ENCODE measurements around the gene SMARCC2. TPM values are rescaled to one million over a fixed set of nuclear protein-coding genes. Genes with fewer than 3 reads are reported as not detected.

The SMARCC2 gene
- total and polyA plus RNA-seq, 2 of the 13 experiments (the other 11 are each of a cell fraction or from before 2014, with no cell fraction given), result 21.3 to 24.1 TPM

DNA sequence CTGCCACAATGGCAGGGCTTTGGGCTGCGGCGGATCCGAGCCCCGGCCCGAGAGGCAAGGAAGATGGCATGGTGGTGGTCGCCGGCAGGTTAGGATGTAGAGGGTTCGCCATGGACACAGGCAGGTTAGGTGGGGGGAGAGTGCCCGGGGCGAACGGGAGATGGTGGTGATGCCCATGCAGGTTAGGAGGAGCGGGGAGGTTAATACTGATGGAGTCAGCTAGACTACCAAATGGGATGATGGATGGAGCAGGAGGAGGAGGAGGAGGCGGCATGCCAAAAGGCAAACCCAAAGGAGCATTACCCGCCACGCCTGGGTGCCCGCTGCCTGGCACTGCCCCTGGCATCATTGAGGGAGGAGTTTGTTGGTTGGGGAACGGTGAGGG lies 24.9 kb downstream of the SMARCC2 start:
- H3K79me2 ChIP-seq (ENCODE audit: insufficient read depth, low read length), result peaks cover 13% of the 10 kb centered on the region
- intact Hi-C loops (cut with micrococcal nuclease; ENCODE audit: unreplicated experiment) (no loop called here), in situ Hi-C loops (cut with HindIII; ENCODE audit: extremely low pct_ligation_motif_present, low pct_unique_long_range_greater_than_20kb) (no loop called here)
- no peaks in the 10 kb centered on the region for H3K9me3 ChIP-seq (ENCODE audit: low read length)
- ChIA-PET CTCF (ENCODE audit: low intra/inter-chr PET ratio, low total read pairs) (no interaction called here), POLR2A (interaction anchor here (2.2 kb wide), 1 partner anchor 46 kb away, joined by 7 read pairs; the partner anchor contains the start of gene ZC3H10)
- peaks cover 24% of the 10 kb centered on the region for H4K20me1 ChIP-seq (ENCODE audit: insufficient read depth, low read length)
- no peak overlapping the region for H3K4me2 ChIP-seq (ENCODE audit: low read depth, low read length)
- no peak for FAIRE-seq
- WGBS (ENCODE audit: low lambda C conversion rate), result 97% methylated on average over 17 of the region's 17 CpGs
- no peak overlapping the region for H3K9ac ChIP-seq (ENCODE audit: insufficient read depth, low read depth, low read length)
- no TSS peak for BruUV-seq (replicated peaks)
- no peak overlapping the region for H3K27ac ChIP-seq (ENCODE audit: extremely low read length, insufficient read depth, low read length)
- no peak overlapping the region for H3K4me3 ChIP-seq (replicated peaks in 1 of 3; ENCODE audit: insufficient read depth in 1 of 3, low read depth in 2 of 3, low read length in 3 of 3)
- no peaks in the 10 kb centered on the region for H3K27me3 ChIP-seq (ENCODE audit: control insufficient read depth in 1 of 2, insufficient read depth in 2 of 2, low read length in 2 of 2)
- peak; percentile 62 for TF ChIP-seq RBFOX2 (IDR thresholded peaks at IDR 0.05; ENCODE audit: low read depth, low read length)
- no peak for TF ChIP-seq FOXO1 (CRISPR knock-in tag; IDR thresholded peaks at IDR 0.05)
- no peak for TF ChIP-seq HNRNPLL (IDR thresholded peaks at IDR 0.05; ENCODE audit: low read depth, low read length, poor library complexity, severe bottlenecking)
- TF ChIP-seq CHD2 (IDR thresholded peaks at IDR 0.05; ENCODE audit: low read depth, low read length), result no peak
- no peak for TF ChIP-seq YY1 (IDR thresholded peaks at IDR 0.05; ENCODE audit: insufficient read depth, insufficient replicate concordance, low read depth, low read length)
- TF ChIP-seq RXRA (CRISPR knock-in tag; IDR thresholded peaks at IDR 0.05), result no peak
- no peak for TF ChIP-seq ZNF660 (CRISPR knock-in tag; IDR thresholded peaks at IDR 0.05; ENCODE audit: borderline replicate concordance, low read depth)
- no peak for TF ChIP-seq CBX5 (CRISPR knock-in tag; IDR thresholded peaks at IDR 0.05; ENCODE audit: borderline replicate concordance)
- no peak for TF ChIP-seq ISX (CRISPR knock-in tag; conservative IDR thresholded peaks at IDR 0.05)
- TF ChIP-seq AGO2 (optimal IDR thresholded peaks at IDR 0.05; ENCODE audit: low read depth, low read length), result peak; percentile 86
- TF ChIP-seq, protein P1, sequence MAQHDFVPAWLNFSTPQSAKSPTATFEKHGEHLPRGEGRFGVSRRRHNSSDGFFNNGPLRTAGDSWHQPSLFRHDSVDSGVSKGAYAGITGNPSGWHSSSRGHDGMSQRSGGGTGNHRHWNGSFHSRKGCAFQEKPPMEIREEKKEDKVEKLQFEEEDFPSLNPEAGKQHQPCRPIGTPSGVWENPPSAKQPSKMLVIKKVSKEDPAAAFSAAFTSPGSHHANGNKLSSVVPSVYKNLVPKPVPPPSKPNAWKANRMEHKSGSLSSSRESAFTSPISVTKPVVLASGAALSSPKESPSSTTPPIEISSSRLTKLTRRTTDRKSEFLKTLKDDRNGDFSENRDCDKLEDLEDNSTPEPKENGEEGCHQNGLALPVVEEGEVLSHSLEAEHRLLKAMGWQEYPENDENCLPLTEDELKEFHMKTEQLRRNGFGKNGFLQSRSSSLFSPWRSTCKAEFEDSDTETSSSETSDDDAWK (CRISPR knock-in tag; IDR thresholded peaks at IDR 0.05), result no peak
- no peak for TF ChIP-seq GATA4 (IDR thresholded peaks at IDR 0.05; ENCODE audit: borderline replicate concordance, low read depth)
- TF ChIP-seq ZNF768 (CRISPR knock-in tag; IDR thresholded peaks at IDR 0.05), result no peak
- TF ChIP-seq HNRNPL (IDR thresholded peaks at IDR 0.05; ENCODE audit: low read depth, low read length), result peak; percentile 67
- TF ChIP-seq AGO1 (IDR thresholded peaks at IDR 0.05; ENCODE audit: low read depth, low read length, poor library complexity, severe bottlenecking), result peak; percentile 45
- TF ChIP-seq TOPORS (CRISPR knock-in tag; IDR thresholded peaks at IDR 0.05), result no peak
- no peak for DNase-seq (ENCODE audit: low spot score)
- H3K4me1 ChIP-seq (ENCODE audit: insufficient read depth, low read length), result peaks cover 25% of the 10 kb centered on the region
- ATAC-seq, result peak; percentile 5; the same call in 2 of the 3 replicates
- no peak overlapping the region for H2AFZ ChIP-seq (ENCODE audit: low read length)
- peaks cover 33 to 69% of the 10 kb centered on the region in 2 experiments for H3K36me3 ChIP-seq (replicated peaks in 1 of 2; ENCODE audit: control insufficient read depth in 1 of 2, insufficient read depth in 2 of 2, low read length in 2 of 2)
